Lung (tissue), 12 donors: ENCODE data around the gene PTPA. TPM values are rescaled to one million over a fixed set of nuclear protein-coding genes. Genes with fewer than 3 reads are reported as not detected.

ENCODE experiments used
- ATAC-seq: fragments of 200-7000 bp; cut with Tn5 transposase; one replicate; pipeline ENCODE4 v1.9.1; 2020; ENCODE audit warnings: moderate number of reproducible peaks; ENCODE audit not compliant: insufficient read depth, low FRiP score
- DNase-seq, 3 donors: peaks; one replicate each; pipeline ENCODE4 v3.0.0-alpha.2; 2013 to 2017
- H3K27ac ChIP-seq, 2 donors: one replicate each; pipeline ENCODE4 v1.5.1; 2013; ENCODE audit warnings: mild to moderate bottlenecking in 2 of 2, moderate library complexity in 2 of 2, control low read depth in 1 of 2, inconsistent platforms in 1 of 2, low read depth in 1 of 2, low read length in 1 of 2
- H3K27me3 ChIP-seq, 3 donors: one replicate each; pipeline ENCODE4 v1.5.1; 2013; ENCODE audit warnings: low read length in 2 of 3; ENCODE audit not compliant: control insufficient read depth in 3 of 3, insufficient read depth in 3 of 3
- H3K36me3 ChIP-seq, 4 donors: one replicate each; pipeline ENCODE4 v1.5.1; 2013; ENCODE audit warnings: low read length in 4 of 4, mild to moderate bottlenecking in 1 of 4, moderate library complexity in 1 of 4; ENCODE audit not compliant: control insufficient read depth in 4 of 4, insufficient read depth in 4 of 4
- H3K4me1 ChIP-seq, 5 donors: one replicate each; pipeline ENCODE4 v1.5.1; 2013; ENCODE audit warnings: low read length in 5 of 5, mild to moderate bottlenecking in 2 of 5, moderate library complexity in 1 of 5; ENCODE audit not compliant: control insufficient read depth in 5 of 5, insufficient read depth in 5 of 5
- H3K4me3 ChIP-seq: one replicate; pipeline ENCODE4 v1.5.1; 2013; ENCODE audit warnings: mild to moderate bottlenecking, control low read depth, moderate library complexity
- H3K9ac ChIP-seq, 2 donors: one replicate each; pipeline ENCODE4 v1.5.1; 2013; ENCODE audit warnings: low read length in 2 of 2, control low read depth in 1 of 2; ENCODE audit not compliant: insufficient read depth in 1 of 2
- H3K9me3 ChIP-seq, 4 donors: one replicate each; pipeline ENCODE4 v1.5.1; 2013; ENCODE audit warnings: low read length in 3 of 4, mild to moderate bottlenecking in 1 of 4, moderate library complexity in 1 of 4; ENCODE audit not compliant: control insufficient read depth in 4 of 4, insufficient read depth in 3 of 4
- CTCF ChIP-seq: IDR thresholded peaks from 2 replicates; pipeline ENCODE4 v1.5.1; 2012; ENCODE audit warnings: mild to moderate bottlenecking; ENCODE audit errors: control extremely low read depth, extremely low read depth
- WGBS, 2 donors: extraction: QIAGEN DNeasy Blood & Tissue Kit; methylation state at CpG; one replicate each; pipeline ENCODE4 v1.1.7; 2013; 5-methylcytosine and 5-hydroxymethylcytosine counted together
- polyA plus RNA-seq, 2 donors: library from polyadenylated mRNA; stranded (reverse); fragments of 200-250 nt; gene quantifications; one replicate each; pipeline ENCODE4 v1.2.1, GENCODE V29; 2013
- total RNA-seq, 2 donors: library from RNA; depleted of rRNA in 1 of 2; stranded (reverse); fragments of >200 nt in 1 of 2; gene quantifications; one replicate each; pipeline ENCODE4 v1.2.1, GENCODE V29; 2014 to 2021
- donor health status: control.
- donor health status: control.
- donor health status: Bipolar disorder and iron deficiency.
- donor health status: healthy.
- donor health status: DM: yes; HTN: yes; CAD: no.

PTPA gene
- total and polyA plus RNA-seq, 4 donors = 62.5 to 145 (median 116) TPM

GRCh38 chr9:129170229-129170628 is 59.0 kb downstream of the PTPA start:
- Histone ChIP-seq H3K36me3 (no peaks in the 10 kb centered on the region), H3K9ac (no peak overlapping the region), H3K9me3 (no peaks in the 10 kb centered on the region), H3K4me3 (no peak overlapping the region), H3K4me1 (peaks cover 3 to 30% (median 13%) of the 10 kb centered on the region in 5 donors), H3K27ac (no peak overlapping the region), H3K27me3 (no peaks in the 10 kb centered on the region)
- WGBS, 2 donors = 35 to 56% methylated on average over 6 of the region's 6 CpGs
- ATAC-seq = no peak
- no peak for TF ChIP-seq CTCF
- no peak for DNase-seq

DNA sequence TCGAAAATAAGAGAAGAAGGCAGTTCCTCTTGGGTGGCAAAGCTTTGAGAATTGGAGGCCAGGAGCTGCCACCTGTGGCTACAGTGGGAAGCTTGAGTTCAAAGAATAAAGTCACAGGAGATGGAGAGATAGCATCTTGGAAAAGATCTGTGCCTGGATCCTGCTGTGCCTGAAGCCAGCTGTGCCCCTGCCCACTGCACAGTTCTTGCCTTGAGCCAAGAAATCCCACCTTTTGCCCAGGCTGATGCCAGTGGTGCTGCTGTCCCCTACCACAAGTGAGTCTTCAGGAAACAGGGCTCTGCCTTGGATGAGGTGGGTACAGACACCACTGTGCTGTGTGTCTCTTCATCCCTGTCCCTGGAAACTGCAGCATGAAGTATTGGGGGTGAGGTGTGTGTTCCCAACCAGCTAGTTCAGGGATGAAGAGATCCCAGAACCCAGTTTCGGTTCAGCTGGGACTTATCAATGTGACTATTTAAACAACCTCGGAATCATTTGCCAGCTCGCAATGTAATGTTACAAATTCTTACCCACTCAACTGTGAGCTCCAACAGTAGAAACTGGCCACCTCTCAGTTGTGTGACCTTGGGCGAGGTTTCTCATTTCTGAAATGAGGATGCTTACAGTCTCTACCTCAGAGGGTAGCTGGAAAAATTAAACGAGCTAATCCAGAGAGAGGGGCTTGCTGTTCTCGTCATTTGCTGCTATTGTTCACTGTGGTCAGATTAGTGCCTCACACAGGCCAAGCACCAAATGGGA is 61.0 kb downstream of the PTPA start:
- no peak for ATAC-seq
- TF ChIP-seq CTCF = no peak
- WGBS, 2 donors = 75 to 81% methylated on average over 7 of the region's 7 CpGs
- no peak overlapping the region for H3K9ac ChIP-seq
- H3K9me3 ChIP-seq = no peaks in the 10 kb centered on the region
- H3K36me3 ChIP-seq = no peaks in the 10 kb centered on the region
- H3K4me3 ChIP-seq = no peak overlapping the region
- peaks cover 4 to 28% (median 9%) of the 10 kb centered on the region in 5 donors for H3K4me1 ChIP-seq
- H3K27me3 ChIP-seq = no peaks in the 10 kb centered on the region
- DNase-seq = no peak
- H3K27ac ChIP-seq = no peak overlapping the region

DNA sequence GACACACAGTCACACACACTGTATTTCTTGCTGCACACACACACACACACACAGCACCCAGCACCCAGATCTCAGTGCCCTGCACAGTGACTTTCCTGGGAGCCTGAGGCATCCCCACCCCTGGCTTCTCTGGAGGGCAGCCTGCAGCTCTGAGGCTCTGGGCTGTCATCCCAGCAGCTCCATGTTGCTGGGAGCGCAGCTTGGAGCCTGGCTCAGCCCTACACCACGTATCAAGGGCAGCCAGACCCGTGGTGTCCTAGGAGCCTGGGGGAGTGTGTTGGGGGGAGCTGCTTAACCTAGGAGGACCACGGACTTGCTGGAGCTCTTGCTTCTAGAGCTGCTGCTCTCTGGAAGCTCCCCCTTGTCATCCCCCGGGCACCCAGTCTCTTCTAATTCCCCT is 61.6 kb downstream of the PTPA start:
- Histone ChIP-seq H3K4me3 (no peak overlapping the region), H3K9me3 (no peaks in the 10 kb centered on the region), H3K27ac (no peak overlapping the region), H3K36me3 (peaks cover 0 to 2% (median 0%) of the 10 kb centered on the region in 4 donors), H3K27me3 (no peaks in the 10 kb centered on the region), H3K4me1 (peaks cover 4 to 21% (median 5%) of the 10 kb centered on the region in 5 donors), H3K9ac (no peak overlapping the region)
- 58 to 62% methylated on average over 5 of the region's 5 CpGs for WGBS, 2 donors
- DNase-seq (no peak), ATAC-seq (no peak)
- no peak for TF ChIP-seq CTCF
